Activated T-cell treated with anti-CD3 and anti-CD28 coated beads for 4 hours (primary cell): ENCODE measurements around the gene PGAP3.

Experiments
- DNase-seq: peaks from one replicate; pipeline ENCODE4 v3.0.0-alpha.2; 2020

Gene PGAP3

GRCh38 chr17:39636587-39636926 lies 51.3 kb downstream of the PGAP3 start:
- no peak for DNase-seq

- no peak for DNase-seq
Observed at GRCh38 chr17:39635614-39636176, 52.2 kb downstream of the PGAP3 start.

GRCh38 chr17:39634384-39634871 lies 53.4 kb downstream of the PGAP3 start:
- no peak for DNase-seq

- no peak for DNase-seq
Observed at GRCh38 chr17:39633570-39634183, 54.2 kb downstream of the PGAP3 start.

GRCh38 chr17:39632153-39632941 lies 55.5 kb downstream of the PGAP3 start:
- no peak for DNase-seq

GRCh38 chr17:39631403-39631802 lies 56.5 kb downstream of the PGAP3 start:
- no peak for DNase-seq

GRCh38 chr17:39629898-39630297 lies 58.0 kb downstream of the PGAP3 start:
- no peak for DNase-seq

GRCh38 chr17:39629494-39629880 lies 58.4 kb downstream of the PGAP3 start:
- no peak for DNase-seq

GRCh38 chr17:39628655-39629493 lies 59.0 kb downstream of the PGAP3 start:
- no peak for DNase-seq

GRCh38 chr17:39627712-39628516 lies 59.9 kb downstream of the PGAP3 start:
- DNase-seq: no peak

GRCh38 chr17:39627047-39627711 lies 60.7 kb downstream of the PGAP3 start:
- DNase-seq: no peak

GRCh38 chr17:39626171-39627046 lies 61.4 kb downstream of the PGAP3 start, which contains the start of gene PPP1R1B:
TSS of gene PPP1R1B (plus strand) at chr17:39626952. CDS start at chr17:39627393, 441 bp downstream.
- peak; percentile 35 for DNase-seq

- DNase-seq: no peak
Observed at GRCh38 chr17:39625198-39625785, 62.6 kb downstream of the PGAP3 start.

GRCh38 chr17:39624313-39624712 lies 63.5 kb downstream of the PGAP3 start:
- no peak for DNase-seq

- DNase-seq: peak; percentile 81
Observed at GRCh38 chr17:39623356-39623950, 64.4 kb downstream of the PGAP3 start.

- no peak for DNase-seq
Observed at GRCh38 chr17:39622380-39623006, 65.4 kb downstream of the PGAP3 start.

GRCh38 chr17:39621523-39622379 lies 66.1 kb downstream of the PGAP3 start:
- peak; percentile 87 for DNase-seq
